Smooth muscle cell (in vitro differentiated cells): ENCODE measurements around the gene SWI5. TPM values are rescaled to one million over a fixed set of nuclear protein-coding genes. Genes with fewer than 3 reads are reported as not detected.

Source experiments
- DNase-seq: peaks from one replicate; lab custom pipeline; 2025; ENCODE audit not compliant: unreplicated experiment; lab: John Stamatoyannopoulos, UW
- H2AFZ ChIP-seq: fragments of 200-600 bp; sonication (generic); 2 replicates; pipeline ENCODE4 v1.6.0; 2016; ENCODE audit warnings: antibody characterized with exemption, low read depth, mild to moderate bottlenecking
- H3F3A ChIP-seq: fragments of 200-600 bp; sonication (generic); 2 replicates; pipeline ENCODE4 v1.6.0; 2017; ENCODE audit warnings: antibody characterized with exemption, low read depth
- H3K27ac ChIP-seq: fragments of 200-600 bp; sonication (generic); 2 replicates; pipeline ENCODE4 v1.5.1; 2016; ENCODE audit warnings: low read depth, mild to moderate bottlenecking
- H3K27me3 ChIP-seq: fragments of 200-600 bp; sonication (generic); 2 replicates; pipeline ENCODE4 v1.6.1; 2016; ENCODE audit warnings: low read depth, mild to moderate bottlenecking
- H3K36me3 ChIP-seq: fragments of 200-600 bp; sonication (generic); 2 replicates; pipeline ENCODE4 v1.5.1; 2016; ENCODE audit warnings: low read depth
- H3K4me1 ChIP-seq: fragments of 200-600 bp; sonication (generic); 2 replicates; pipeline ENCODE4 v1.5.1; 2016; ENCODE audit warnings: low read depth
- H3K4me2 ChIP-seq: fragments of 200-600 bp; sonication (generic); 2 replicates; pipeline ENCODE4 v1.6.0; 2016; ENCODE audit warnings: mild to moderate bottlenecking
- H3K4me3 ChIP-seq: fragments of 200-600 bp; sonication (generic); 2 replicates; pipeline ENCODE4 v1.5.1; 2016; ENCODE audit warnings: mild to moderate bottlenecking
- H3K79me2 ChIP-seq: fragments of 200-600 bp; sonication (generic); 2 replicates; pipeline ENCODE4 v1.6.0; 2016; ENCODE audit warnings: low read depth, mild to moderate bottlenecking
- H3K9ac ChIP-seq: fragments of 200-600 bp; sonication (generic); 2 replicates; pipeline ENCODE4 v1.6.0; 2016; ENCODE audit warnings: low read depth
- H3K9me3 ChIP-seq: fragments of 200-600 bp; sonication (generic); replicated peaks from 2 replicates; pipeline ENCODE4 v1.5.1; 2016; ENCODE audit warnings: low read depth
- H4K20me1 ChIP-seq: fragments of 200-600 bp; sonication (generic); 2 replicates; pipeline ENCODE4 v1.6.0; 2016; ENCODE audit warnings: low read depth
- WGBS: methylation state at CpG from one replicate; pipeline ENCODE4 v1.1.7; 2016; ENCODE audit warnings: low lambda C conversion rate; 5-methylcytosine and 5-hydroxymethylcytosine counted together
- polyA plus RNA-seq: library from polyadenylated mRNA; unstranded; fragments of >200 nt; fragmentation: Nextera tagmentation; extraction: Ambion mirVana; gene quantifications from 2 replicates; pipeline ENCODE4 v1.2.1, GENCODE V29; 2016
- total RNA-seq: library from RNA; depleted of rRNA; stranded (reverse); fragments of >200 nt; gene quantifications from 2 replicates; pipeline ENCODE4 v1.2.3, GENCODE V29; 2014
- TF ChIP-seq, protein P1 (sequence below): fragments of 200-600 bp; sonication (generic); IDR thresholded peaks from 2 replicates; pipeline ENCODE4 v1.5.1; 2017; ENCODE audit warnings: borderline replicate concordance, mild to moderate bottlenecking, antibody characterized with exemption; ENCODE audit not compliant: insufficient read depth, poor library complexity, severe bottlenecking

Gene SWI5
- total and polyA plus RNA-seq, 2 experiments from 2014 or later = 47.1 to 77.2 TPM

DNA sequence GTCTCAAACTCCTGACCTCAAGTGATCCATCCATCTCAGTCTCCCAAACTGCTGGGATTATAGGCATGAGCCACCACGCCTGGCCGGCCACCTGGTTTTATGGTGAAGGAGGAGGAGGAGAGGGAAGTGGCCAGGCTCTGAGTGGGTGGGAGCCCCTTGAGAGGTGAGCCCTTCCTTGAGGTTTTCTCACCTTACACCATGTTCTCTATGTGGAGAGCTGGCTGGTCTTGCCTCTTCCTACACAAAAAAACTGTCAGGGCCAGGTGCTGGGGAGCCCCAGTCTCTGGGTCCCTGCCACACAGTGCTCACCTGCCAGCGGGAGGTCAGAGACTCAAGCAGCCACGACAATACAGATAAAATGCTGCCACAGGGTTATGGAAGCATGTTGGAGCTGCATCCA is 18.1 kb downstream of the SWI5 start:
- Histone ChIP-seq H4K20me1 (no peaks in the 10 kb centered on the region), H3K9me3 (no peaks in the 10 kb centered on the region), H3K27ac (no peak overlapping the region), H3F3A (no peaks in the 10 kb centered on the region), H3K4me1 (no peaks in the 10 kb centered on the region), H3K79me2 (no peaks in the 10 kb centered on the region), H3K4me3 (no peak overlapping the region), H2AFZ (no peak overlapping the region), H3K9ac (no peak overlapping the region), H3K36me3 (no peaks in the 10 kb centered on the region), H3K4me2 (no peak overlapping the region), H3K27me3 (no peaks in the 10 kb centered on the region)
- TF ChIP-seq, protein P1, sequence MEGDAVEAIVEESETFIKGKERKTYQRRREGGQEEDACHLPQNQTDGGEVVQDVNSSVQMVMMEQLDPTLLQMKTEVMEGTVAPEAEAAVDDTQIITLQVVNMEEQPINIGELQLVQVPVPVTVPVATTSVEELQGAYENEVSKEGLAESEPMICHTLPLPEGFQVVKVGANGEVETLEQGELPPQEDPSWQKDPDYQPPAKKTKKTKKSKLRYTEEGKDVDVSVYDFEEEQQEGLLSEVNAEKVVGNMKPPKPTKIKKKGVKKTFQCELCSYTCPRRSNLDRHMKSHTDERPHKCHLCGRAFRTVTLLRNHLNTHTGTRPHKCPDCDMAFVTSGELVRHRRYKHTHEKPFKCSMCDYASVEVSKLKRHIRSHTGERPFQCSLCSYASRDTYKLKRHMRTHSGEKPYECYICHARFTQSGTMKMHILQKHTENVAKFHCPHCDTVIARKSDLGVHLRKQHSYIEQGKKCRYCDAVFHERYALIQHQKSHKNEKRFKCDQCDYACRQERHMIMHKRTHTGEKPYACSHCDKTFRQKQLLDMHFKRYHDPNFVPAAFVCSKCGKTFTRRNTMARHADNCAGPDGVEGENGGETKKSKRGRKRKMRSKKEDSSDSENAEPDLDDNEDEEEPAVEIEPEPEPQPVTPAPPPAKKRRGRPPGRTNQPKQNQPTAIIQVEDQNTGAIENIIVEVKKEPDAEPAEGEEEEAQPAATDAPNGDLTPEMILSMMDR = no peak
- DNase-seq = no peak
- 73% methylated on average over 4 of the region's 4 CpGs for WGBS

DNA sequence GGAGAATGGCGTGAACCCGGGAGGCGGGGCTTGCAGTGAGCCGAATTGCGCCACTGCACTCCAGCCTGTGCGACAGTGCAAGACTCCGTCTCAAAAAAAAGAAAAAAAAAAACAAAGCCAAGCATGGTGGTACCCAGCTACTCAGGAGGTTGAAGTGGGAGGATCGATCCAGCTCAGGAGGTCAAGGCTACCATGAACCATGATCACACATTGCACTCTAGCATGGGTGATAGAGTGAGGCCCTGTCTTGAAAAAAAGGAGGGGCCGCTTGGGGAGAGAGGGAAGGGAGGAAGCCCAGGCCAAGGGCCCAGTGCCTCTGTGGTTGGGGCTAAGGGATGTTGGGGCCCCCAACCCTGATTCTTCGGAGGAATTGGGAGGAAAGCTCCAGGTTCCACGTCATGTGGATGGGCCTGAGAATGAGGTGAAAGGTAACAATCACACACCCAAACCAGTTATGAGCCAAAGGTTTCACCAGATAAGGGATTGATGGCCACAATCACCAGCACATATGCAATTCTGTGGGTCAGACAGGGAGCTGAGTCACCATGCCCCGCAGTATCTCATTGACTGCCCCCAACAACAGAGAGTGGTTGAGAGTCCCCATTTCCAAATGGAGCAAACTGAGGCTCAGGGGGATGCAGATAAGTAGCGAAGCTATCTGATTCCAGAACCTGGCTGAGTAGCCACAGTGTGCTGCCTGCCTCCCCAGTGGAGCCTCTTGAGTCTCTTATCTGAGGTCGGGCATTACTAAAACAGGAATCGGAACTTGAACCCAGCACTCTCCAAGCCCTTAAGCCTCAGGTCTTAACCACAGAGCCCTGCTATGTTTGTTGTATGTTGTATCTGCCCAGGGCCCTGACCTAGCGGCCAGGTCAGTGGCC is 20.5 kb downstream of the SWI5 start:
- no peak overlapping the region for H3K4me2 ChIP-seq
- no peak overlapping the region for H2AFZ ChIP-seq
- no peak overlapping the region for H3K27ac ChIP-seq
- TF ChIP-seq, protein P1 = no peak
- H3K36me3 ChIP-seq = no peaks in the 10 kb centered on the region
- H3K27me3 ChIP-seq = no peaks in the 10 kb centered on the region
- no peak overlapping the region for H3K9ac ChIP-seq
- no peak for DNase-seq
- no peaks in the 10 kb centered on the region for H3F3A ChIP-seq
- no peaks in the 10 kb centered on the region for H3K4me1 ChIP-seq
- no peaks in the 10 kb centered on the region for H3K79me2 ChIP-seq
- H4K20me1 ChIP-seq = no peaks in the 10 kb centered on the region
- H3K9me3 ChIP-seq = no peaks in the 10 kb centered on the region
- 88% methylated on average over 16 of the region's 16 CpGs for WGBS
- H3K4me3 ChIP-seq = no peak overlapping the region

DNA sequence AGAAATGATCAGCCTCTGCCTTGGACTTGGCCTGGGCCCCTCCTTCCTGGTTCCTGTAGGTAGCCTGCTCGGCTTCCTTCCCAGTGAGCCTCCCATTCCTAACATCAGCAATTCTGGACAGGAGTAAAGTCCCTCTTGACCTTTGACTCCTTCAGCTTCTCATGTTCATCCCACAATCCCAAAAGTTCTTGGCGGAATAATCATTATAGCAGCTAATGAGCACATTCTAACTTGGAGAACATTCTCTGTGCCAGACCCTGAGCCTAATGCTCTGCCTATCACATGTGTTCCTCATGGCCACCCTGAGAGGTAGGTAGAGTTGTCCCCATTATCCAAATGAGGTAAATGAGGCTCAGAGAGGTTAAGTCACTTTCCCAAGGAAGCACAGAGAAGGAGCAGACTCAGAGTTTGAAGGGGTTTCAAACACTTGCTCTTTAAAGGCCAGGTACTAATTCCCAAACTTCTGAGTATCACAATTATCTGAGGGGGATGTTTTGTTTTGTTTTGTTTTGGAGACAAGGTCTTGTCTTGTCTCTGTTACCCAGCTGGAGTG is 21.2 kb downstream of the SWI5 start:
- WGBS = 94% methylated on average over 2 of the region's 2 CpGs
- H3K27me3 ChIP-seq = no peaks in the 10 kb centered on the region
- H3K4me3 ChIP-seq = no peak overlapping the region
- no peak overlapping the region for H2AFZ ChIP-seq
- H3F3A ChIP-seq = no peaks in the 10 kb centered on the region
- no peak for DNase-seq
- H3K36me3 ChIP-seq = no peaks in the 10 kb centered on the region
- H3K9me3 ChIP-seq = no peaks in the 10 kb centered on the region
- H3K79me2 ChIP-seq = no peaks in the 10 kb centered on the region
- TF ChIP-seq, protein P1 = no peak
- no peak overlapping the region for H3K9ac ChIP-seq
- no peak overlapping the region for H3K4me2 ChIP-seq
- H4K20me1 ChIP-seq = no peaks in the 10 kb centered on the region
- H3K27ac ChIP-seq = no peak overlapping the region
- H3K4me1 ChIP-seq = no peaks in the 10 kb centered on the region
